Osteocyte (in vitro differentiated cells): ENCODE data around the gene MST1. TPM values are rescaled to one million over a fixed set of nuclear protein-coding genes. Genes with fewer than 3 reads are reported as not detected.
A peak's percentile ranks its signal among the peaks of the same experiment; 100 is the strongest.

Experiments
- DNase-seq: peaks from one replicate; pipeline ENCODE4 v3.0.0; 2021; ENCODE audit warnings: mixed read lengths; ENCODE audit not compliant: unreplicated experiment; ENCODE audit errors: extremely low spot score
- H3K27ac Mint-ChIP-seq: one replicate; pipeline ENCODE4 v1.8.0; 2021; ENCODE audit warnings: mild to moderate bottlenecking, mixed read lengths; ENCODE audit not compliant: unreplicated experiment
- H3K27me3 Mint-ChIP-seq: one replicate; pipeline ENCODE4 v1.8.0; 2021; ENCODE audit warnings: mixed read lengths; ENCODE audit not compliant: unreplicated experiment
- H3K36me3 Mint-ChIP-seq: one replicate; pipeline ENCODE4 v1.8.0; 2021; ENCODE audit warnings: mixed read lengths; ENCODE audit not compliant: unreplicated experiment
- H3K4me1 Mint-ChIP-seq: one replicate; pipeline ENCODE4 v1.8.0; 2021; ENCODE audit warnings: mixed read lengths; ENCODE audit not compliant: unreplicated experiment
- H3K4me3 Mint-ChIP-seq: one replicate; pipeline ENCODE4 v1.8.0; 2021; ENCODE audit warnings: mild to moderate bottlenecking, moderate library complexity, mixed read lengths; ENCODE audit not compliant: unreplicated experiment
- H3K9me3 Mint-ChIP-seq: one replicate; pipeline ENCODE4 v1.8.0; 2021; ENCODE audit warnings: mixed read lengths; ENCODE audit not compliant: unreplicated experiment
- CTCF ChIP-seq: fragments of 200-600 bp; sonication (generic); IDR thresholded peaks from 2 replicates; pipeline ENCODE4 v1.5.0; 2021; ENCODE audit warnings: antibody characterized with exemption, mild to moderate bottlenecking, moderate library complexity
- total RNA-seq: library from RNA; stranded (reverse); gene quantifications from 2 replicates; pipeline ENCODE4 v1.2.1, GENCODE V29; 2021

Gene MST1
- total RNA-seq, 1 donor from 2014 or later, result 38.3 TPM

GRCh38 chr3:49721896-49722781 is 32.9 kb upstream of the MST1 start:
- H3K36me3 Mint-ChIP-seq, result peaks cover 12% of the 10 kb centered on the region
- TF ChIP-seq CTCF, result no peak
- no peak for DNase-seq
- H3K9me3 Mint-ChIP-seq, result no peaks in the 10 kb centered on the region
- H3K4me3 Mint-ChIP-seq, result peak overlapping the region; percentile 87
- H3K4me1 Mint-ChIP-seq, result peaks cover 29% of the 10 kb centered on the region
- H3K27ac Mint-ChIP-seq, result peak overlapping the region; percentile 96
- no peaks in the 10 kb centered on the region for H3K27me3 Mint-ChIP-seq

- Mint-ChIP-seq H3K9me3 (no peaks in the 10 kb centered on the region), H3K27ac (no peak overlapping the region), H3K27me3 (no peaks in the 10 kb centered on the region), H3K36me3 (peaks cover 11% of the 10 kb centered on the region), H3K4me3 (no peak overlapping the region), H3K4me1 (peaks cover 29% of the 10 kb centered on the region)
- DNase-seq, result no peak
- TF ChIP-seq CTCF, result no peak
These were observed 32.3 kb upstream of the MST1 start for GRCh38 chr3:49721596-49721895.

GRCh38 chr3:49720855-49721595 is 31.8 kb upstream of the MST1 start:
- H3K4me1 Mint-ChIP-seq, result peaks cover 29% of the 10 kb centered on the region
- no peak for DNase-seq
- no peaks in the 10 kb centered on the region for H3K27me3 Mint-ChIP-seq
- H3K9me3 Mint-ChIP-seq, result no peaks in the 10 kb centered on the region
- TF ChIP-seq CTCF, result no peak
- no peak overlapping the region for H3K4me3 Mint-ChIP-seq
- peak overlapping the region; percentile 90 for H3K27ac Mint-ChIP-seq
- H3K36me3 Mint-ChIP-seq, result peaks cover 11% of the 10 kb centered on the region

- Mint-ChIP-seq H3K27ac (peak within 1 kb of the TSS; percentile 90), H3K4me1 (peaks cover 24% of the 10 kb centered on the region), H3K4me3 (peak within 1 kb of the TSS; percentile 79), H3K36me3 (peaks cover 6% of the 10 kb centered on the region), H3K27me3 (no peaks in the 10 kb centered on the region), H3K9me3 (no peaks in the 10 kb centered on the region)
- peak; percentile 69 for TF ChIP-seq CTCF
- DNase-seq, result peak; percentile 97
These were observed 30.1 kb upstream of the MST1 start, which contains the start of gene AMIGO3 for GRCh38 chr3:49719214-49719884. Gene AMIGO3 (minus strand): TSS chr3:49719684. CDS start chr3:49719465, 219 bp downstream.

- Mint-ChIP-seq H3K27me3 (no peaks in the 10 kb centered on the region), H3K4me3 (peak overlapping the region; percentile 79), H3K9me3 (no peaks in the 10 kb centered on the region), H3K27ac (no peak overlapping the region), H3K4me1 (peaks cover 21% of the 10 kb centered on the region), H3K36me3 (peaks cover 6% of the 10 kb centered on the region)
- DNase-seq, result no peak
- TF ChIP-seq CTCF, result no peak
These were observed 29.6 kb upstream of the MST1 start for GRCh38 chr3:49718858-49719213.
